ENCODE results near the gene CACNB4.

Gene CACNB4

DNA sequence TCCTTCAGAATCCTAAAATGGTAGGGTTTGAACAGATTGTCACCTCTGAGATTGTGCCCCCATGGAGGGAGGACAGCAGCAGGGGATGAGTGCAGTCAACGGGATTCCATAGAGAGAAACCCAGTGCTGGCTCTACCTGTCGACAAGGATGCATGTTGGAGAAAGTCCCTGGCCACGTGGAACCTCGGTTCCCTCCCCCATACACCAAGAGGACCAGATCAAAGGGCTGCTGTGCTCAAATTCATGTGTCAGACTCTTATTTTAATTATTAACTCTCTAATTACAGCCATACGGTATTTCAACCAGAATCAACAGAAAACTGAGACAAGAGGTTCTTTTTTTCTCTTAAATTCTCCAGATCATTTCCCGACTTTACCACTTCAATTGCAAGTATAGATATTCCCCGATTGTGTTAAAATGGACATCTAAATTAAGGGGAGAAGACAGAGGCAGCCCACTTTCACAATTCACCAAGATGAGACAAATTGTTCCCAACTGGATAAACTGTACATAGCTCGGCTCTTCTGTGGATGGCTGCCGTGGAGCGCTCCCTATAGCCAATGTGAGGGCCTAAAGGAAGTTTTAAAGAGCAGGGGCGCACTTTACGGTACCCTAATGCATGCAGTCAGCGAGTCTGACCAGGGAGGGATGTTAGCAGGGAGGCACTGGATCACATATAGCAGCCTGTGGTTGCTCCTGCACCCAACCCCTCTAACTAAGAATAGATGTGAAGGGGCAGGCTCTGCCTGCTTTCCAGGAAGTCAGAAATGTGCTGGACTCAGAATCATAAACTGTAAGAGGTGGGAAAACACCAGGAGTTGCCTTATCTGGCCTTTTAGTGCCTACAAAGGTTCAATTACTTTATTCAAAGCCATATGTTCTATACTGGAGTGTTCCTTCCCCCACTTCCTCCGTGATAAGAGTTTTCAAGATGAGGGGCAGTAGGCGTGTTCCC lies 123.1 kb downstream of the CACNB4 start:
- no peak for DNase-seq (ENCODE audit: low spot score)

DNA sequence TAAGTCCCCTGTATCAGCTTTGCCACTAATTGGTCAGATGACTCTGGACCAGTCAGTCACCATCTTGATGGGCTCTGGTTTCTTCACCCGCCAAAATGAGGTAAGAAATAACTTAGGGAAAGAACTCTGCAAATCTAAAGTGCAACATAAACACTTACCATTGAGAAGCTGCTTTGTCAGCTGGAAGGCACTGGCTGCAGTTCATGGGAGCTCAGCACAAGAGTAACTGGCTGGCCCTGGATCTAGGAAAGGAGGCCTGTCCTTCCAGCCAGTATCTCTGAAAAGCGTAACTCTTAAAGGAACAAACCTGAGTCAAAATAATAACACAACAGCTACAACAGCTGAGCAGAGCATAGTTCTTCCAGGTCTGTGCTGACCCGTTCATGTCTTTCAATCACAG lies 123.9 kb downstream of the CACNB4 start:
- DNase-seq (ENCODE audit: low spot score), result no peak

DNA sequence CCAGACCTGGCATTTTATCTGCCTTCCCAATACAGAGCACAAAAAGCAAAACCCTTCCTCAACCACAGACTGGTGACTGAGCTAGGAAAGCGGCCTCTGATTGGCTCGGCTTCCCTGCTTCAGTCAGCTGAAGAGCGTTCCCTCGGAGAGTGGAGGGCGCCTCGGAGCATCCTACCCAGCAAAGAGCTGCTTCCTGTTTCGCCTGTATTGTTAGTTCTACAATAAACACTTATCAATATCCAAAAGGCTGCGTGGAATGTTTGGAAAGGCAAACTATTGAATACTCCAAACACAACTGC lies 125.0 kb downstream of the CACNB4 start:
- no peak for DNase-seq (ENCODE audit: low spot score)

DNA sequence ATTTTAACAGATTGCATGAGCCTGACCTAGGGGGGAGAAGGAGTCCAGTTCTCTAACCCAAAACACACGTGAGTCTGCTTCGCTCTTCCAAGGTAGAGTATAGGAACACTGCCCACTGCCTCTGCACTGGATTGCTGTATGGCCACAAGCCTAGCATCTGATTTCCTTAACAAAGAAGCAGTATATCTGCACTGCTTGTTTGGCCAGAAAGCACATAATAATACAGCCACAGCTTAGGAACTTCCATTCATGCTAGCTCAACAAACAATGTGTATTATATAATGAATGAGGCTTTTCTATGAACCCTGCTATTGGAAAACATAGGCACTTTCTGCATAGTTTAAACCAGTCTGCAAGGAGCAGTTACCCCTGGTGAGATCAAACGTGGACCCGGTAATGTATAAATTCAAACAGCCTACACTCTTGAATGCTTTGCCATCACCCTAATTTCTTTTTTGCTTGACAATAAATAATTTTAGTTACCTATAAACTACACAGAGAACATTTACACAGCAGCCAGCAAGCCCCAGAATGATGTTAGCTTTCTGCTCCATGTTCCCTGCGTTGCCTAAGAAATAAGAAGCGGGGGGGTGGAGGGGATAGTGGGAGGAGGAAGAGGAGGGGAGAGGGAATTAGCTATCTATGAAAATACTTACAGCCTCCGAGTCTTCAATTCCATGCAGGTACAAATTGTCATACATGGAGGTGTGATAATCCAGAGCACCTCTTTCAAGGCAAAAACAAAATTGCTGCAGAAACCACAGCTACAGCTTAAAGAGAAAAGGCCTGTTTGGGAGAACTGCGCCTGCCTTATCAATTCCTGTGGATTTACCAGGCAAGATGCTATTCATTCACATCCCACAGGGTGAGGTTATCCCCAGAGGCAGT lies 125.6 kb downstream of the CACNB4 start:
- DNase-seq (ENCODE audit: low spot score), result no peak

GRCh38 chr2:151972241-151973012 lies 126.4 kb downstream of the CACNB4 start:
- DNase-seq (ENCODE audit: low spot score), result no peak

- DNase-seq (ENCODE audit: low spot score), result no peak
Observed at GRCh38 chr2:151971301-151972051, 127.4 kb downstream of the CACNB4 start.

DNA sequence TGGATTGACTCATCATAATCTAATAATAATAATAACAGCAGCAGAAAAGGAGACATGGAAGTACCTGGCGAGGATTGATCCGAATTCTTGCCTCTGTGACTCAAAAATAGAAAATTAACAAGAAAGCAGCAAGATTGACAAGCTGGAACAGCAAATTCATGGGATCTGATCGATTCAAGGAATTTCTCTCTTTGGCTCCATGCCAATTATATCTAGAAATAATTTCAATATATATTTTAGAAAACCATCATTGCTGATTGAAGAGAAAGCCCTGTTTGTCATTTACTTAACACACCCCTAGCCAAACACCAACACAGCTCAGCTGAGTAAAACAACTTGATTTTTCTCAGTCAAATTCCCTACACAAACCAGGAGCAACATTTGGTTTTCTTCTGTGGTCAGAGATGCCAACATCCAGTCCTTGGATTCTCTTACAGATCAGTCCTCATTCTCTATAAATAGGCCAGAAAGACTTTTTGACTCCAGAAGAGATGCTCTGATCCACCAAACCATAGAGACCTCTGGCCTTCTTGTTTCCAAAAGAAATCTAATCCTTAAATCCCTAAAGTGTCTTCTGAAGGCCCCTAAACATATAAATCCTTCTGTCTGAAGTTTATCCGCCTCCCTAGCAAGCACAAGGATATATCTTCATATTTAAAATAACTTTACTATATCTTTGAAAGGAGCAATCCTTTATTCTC lies 129.9 kb downstream of the CACNB4 start:
- DNase-seq (ENCODE audit: low spot score), result no peak

GRCh38 chr2:151967829-151968722 lies 130.8 kb downstream of the CACNB4 start:
- DNase-seq (ENCODE audit: low spot score), result no peak

GRCh38 chr2:151965884-151966283 lies 133.0 kb downstream of the CACNB4 start:
- no peak for DNase-seq (ENCODE audit: low spot score)

- no peak for DNase-seq (ENCODE audit: low spot score)
Observed at GRCh38 chr2:151961558-151961957, 137.3 kb downstream of the CACNB4 start.

GRCh38 chr2:151959238-151959637 lies 139.6 kb downstream of the CACNB4 start:
- no peak for DNase-seq (ENCODE audit: low spot score)

GRCh38 chr2:151953467-151953866 lies 145.4 kb downstream of the CACNB4 start:
- no peak for DNase-seq (ENCODE audit: low spot score)

GRCh38 chr2:151952691-151953456 lies 146.0 kb downstream of the CACNB4 start:
- DNase-seq (ENCODE audit: low spot score), result no peak

DNA sequence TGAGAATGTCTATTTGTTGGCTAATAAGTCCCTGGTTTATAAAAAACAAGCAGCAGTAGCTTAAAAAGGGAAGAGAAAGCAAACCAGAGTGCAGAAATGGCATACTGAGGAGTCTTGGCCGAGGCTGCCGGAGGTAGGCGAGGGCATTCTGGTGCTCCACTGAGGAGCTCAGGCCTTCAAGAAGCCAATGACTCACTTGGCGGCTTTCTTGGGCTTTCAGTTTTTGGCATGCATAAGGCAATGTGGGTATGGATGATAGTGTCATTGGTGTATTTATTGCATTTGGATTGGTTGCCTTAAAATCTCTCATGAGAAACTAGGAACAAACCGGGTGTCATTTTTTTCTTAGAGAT lies 151.1 kb downstream of the CACNB4 start:
- peak; percentile 10 for DNase-seq (ENCODE audit: low spot score)

DNA sequence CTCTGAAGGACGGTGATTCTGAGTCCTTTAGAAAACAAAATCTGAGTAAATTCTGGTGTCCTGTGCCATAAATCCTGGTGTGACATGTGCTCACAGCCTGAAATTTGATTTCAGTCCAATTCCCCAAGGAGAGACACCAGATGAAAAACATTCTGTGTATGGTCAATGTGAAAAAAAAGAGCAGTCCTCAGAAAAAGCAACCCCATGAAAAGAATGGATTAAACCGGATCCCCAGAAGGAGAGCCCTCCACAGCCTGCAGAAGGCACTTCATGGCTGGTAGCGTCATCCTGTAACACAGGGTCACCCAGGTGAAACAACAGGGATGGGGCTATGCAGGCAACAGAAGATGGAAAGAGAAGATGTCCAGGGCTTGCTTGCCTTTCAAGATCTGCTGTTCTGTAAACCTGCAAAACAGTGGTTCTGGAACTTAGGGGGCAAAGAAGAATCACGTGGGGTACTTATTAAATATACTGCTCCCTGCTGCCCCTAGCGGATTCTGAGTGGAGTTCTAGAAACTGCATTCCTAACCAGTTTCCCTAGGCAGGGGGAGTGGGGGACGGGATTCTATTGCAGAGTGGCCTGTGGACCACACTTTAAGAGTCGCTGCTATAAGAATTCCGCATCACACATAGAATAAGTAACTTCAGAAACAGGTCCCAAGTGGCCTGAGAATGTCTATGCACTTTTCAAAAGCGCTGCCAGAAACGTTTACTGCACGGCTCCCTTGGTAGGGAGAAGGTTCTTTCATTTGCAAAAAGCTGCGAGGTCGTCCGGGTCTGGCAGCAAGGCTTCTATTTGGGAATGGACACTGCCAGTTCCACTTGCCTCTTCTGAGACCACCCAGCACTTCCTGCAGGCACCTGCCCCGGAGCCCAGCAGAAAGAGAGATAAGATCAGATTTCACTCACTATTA lies 151.7 kb downstream of the CACNB4 start:
- DNase-seq (ENCODE audit: low spot score), result peak; percentile 23

GRCh38 chr2:151946250-151946884 lies 152.5 kb downstream of the CACNB4 start:
- DNase-seq (ENCODE audit: low spot score), result no peak

DNA sequence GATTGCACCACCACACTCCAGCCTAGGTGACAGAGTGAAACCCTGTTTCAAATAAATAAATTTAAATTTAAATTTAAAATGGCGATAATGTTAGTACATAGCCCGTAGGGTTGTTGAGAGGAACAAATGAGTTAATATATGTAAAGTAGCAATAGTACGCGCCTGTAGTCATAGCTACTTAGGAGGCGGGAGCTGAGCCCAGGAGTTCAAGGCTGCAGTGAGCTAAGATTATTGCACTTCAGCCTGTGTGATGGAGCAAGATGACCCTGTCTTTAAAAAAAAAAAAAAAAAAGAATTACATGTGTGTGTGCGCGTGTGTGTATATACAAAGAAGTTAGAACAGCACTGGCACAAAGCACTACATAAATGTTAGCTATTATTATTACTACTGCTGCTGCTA lies 153.2 kb downstream of the CACNB4 start:
- DNase-seq (ENCODE audit: low spot score), result no peak

DNA sequence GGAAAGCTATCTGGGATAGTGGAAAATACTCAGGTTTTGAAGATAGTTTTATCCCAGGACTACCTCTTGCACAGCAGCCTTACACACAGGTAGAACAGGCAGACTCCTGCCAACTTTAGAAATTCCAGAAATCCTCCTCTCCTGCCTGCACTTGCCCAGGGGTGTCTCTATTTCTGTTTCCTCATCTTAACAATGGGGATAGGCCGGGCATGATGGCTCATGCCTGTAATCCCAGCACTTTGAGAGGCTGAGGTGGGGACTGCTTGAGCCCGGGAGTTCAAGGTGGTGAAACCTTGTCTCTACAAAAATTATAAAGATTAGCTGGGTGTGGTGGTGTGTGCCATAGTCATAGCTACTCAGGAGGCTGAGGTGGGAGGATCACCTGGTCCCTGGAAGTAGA lies 153.7 kb downstream of the CACNB4 start:
- DNase-seq (ENCODE audit: low spot score), result no peak

Measured in AG08396 (cell line).